H1 (cell line): ENCODE data around the gene APPL2. TPM values are rescaled to one million over a fixed set of nuclear protein-coding genes. Genes with fewer than 3 reads are reported as not detected.

Experiments used
- HDAC2 ChIP-seq, 2 experiments: fragments of 300-600 bp in 1 of 2; sonication (generic) in 1 of 2; IDR thresholded peaks; 2 replicates each; pipeline ENCODE4 v1.6.1; 2011 to 2012; ENCODE audit warnings: low read depth in 2 of 2, low read length in 2 of 2, mild to moderate bottlenecking in 2 of 2, moderate library complexity in 2 of 2, borderline replicate concordance in 1 of 2, inconsistent platforms in 1 of 2
- RFX5 ChIP-seq: IDR thresholded peaks from 2 replicates; pipeline ENCODE4 v1.6.1; 2011; ENCODE audit warnings: low read depth, low read length, improper control_type of control experiment, borderline replicate concordance
- SIX5 ChIP-seq: IDR thresholded peaks from 2 replicates; pipeline ENCODE4 v1.6.1; 2011; ENCODE audit warnings: mild to moderate bottlenecking, low read depth, low read length
- polyA plus RNA-seq, 7 experiments: library from polyadenylated mRNA; depleted of rRNA in 3 of 7; stranded (reverse) in 5 of 7; unstranded in 2 of 7; fragments of >200 nt in 5 of 7; fragments of 200-250 nt in 2 of 7; gene quantifications; 1 replicate in 5 of 7; 2 replicates in 1 of 7; 4 replicates in 1 of 7; pipeline versions ENCODE4 v1.2.1 to v1.2.3, GENCODE V29; 2011 to 2013; ENCODE audit warnings: missing spikeins in 2 of 7, mixed read lengths in 2 of 7
- total RNA-seq: library from RNA; stranded (reverse); fragmentation: NEBNext Ultra II Directional; extraction: Animal tissue kit (Norgen Biotek cat#: 25700); gene quantifications from 2 replicates; pipeline ENCODE4 v1.2.1, GENCODE V29; 2021
- TF ChIP-seq, protein P1 (sequence below): IDR thresholded peaks from 2 replicates; pipeline ENCODE4 v1.6.1; 2012; ENCODE audit warnings: inconsistent platforms

APPL2 gene
- total and polyA plus RNA-seq, 2 of the 8 experiments (the other 6 are each of a cell fraction or from before 2014, with no cell fraction given) = 8.9 to 22.9 TPM

DNA sequence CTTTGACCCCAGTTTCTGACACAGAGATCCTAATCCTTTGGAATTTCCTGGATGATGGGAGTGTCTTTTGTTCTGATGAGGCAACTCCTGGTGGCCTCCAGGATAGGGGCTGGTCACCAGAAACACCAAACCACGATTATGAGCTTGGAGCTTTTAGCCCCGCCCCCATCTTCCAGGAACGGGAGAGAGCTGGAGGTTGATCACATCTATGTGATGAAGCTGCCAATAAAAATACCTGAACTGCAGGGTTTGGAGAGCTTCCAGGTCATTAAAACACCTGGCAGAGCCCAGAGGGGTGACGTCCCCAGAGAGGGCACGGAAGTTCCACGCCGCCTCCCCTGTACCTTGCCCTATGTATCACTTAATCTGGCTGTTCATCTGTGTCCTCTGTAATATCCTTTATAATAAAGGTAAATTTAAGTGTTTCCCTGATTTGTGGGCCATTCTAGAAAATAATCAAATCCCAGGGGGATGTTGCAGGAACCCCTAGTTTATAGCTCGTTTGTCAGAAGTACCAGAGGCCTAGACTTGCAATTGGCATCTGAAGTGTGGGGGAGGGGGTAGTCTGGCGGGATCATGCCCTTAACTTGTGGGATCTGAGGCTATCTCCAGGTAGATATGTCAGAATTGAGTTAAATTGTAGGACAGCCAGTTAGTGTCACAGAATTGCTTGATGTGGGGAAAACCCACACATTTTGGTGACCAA, 21.2 kb downstream of the APPL2 start (continued):
- no peak for TF ChIP-seq HDAC2 (IDR thresholded peaks at IDR 0.05; ENCODE audit: borderline replicate concordance in 1 of 2, low read depth in 2 of 2, low read length in 2 of 2)
- no peak for TF ChIP-seq RFX5
- TF ChIP-seq, protein P1, sequence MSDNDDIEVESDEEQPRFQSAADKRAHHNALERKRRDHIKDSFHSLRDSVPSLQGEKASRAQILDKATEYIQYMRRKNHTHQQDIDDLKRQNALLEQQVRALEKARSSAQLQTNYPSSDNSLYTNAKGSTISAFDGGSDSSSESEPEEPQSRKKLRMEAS = no peak
- no peak for TF ChIP-seq SIX5
- TF ChIP-seq, all 59 proteins: peak for 0
